GM12874 (cell line): ENCODE measurements around the gene NTSR1.

Experiments used
- CTCF ChIP-seq: IDR thresholded peaks from 2 replicates; pipeline ENCODE4 v1.5.1; 2011; ENCODE audit warnings: low read depth, mild to moderate bottlenecking, control low read depth, low read length, moderate library complexity; ENCODE audit not compliant: insufficient read depth

The NTSR1 gene

DNA sequence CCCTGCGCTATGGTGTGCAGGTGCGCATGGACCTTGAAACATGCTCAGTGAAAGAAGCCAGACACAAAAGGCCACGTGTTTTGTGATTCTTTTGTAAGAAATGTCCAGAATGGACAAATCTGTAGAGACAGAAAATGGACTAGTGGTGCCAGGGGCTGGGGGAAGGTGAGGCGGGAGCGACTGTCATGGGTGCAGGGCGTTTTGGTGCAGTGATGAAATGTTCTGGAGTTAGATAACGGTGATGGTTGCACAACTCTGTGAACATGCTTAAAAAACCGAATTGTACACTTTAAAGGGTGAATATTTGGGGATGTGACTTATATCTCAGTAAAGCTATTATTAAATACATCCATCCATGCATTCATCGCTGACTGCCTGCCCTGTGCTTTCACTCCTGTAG lies 31.7 kb upstream of the NTSR1 start:
- TF ChIP-seq CTCF = no peak

DNA sequence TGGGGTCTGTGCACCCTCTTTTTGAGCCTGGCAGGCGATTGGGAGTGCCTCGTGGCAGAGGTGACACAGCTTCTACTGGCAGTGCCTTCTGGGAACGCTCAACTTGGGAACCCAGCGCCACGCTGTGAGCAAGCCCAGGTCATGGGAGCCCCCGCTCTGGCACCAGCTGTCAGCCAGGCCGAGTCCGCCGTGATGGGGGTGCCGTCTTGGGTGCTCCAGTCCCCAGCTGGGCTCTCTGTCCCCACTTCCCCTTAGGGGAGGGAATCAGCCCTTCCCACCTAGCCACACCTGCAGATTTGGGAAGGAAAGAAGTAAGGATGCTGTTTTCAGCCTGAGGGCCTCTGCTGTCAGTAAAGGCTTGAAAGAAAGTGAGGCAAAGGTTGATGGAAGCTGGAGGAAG lies 31.0 kb upstream of the NTSR1 start:
- TF ChIP-seq CTCF = no peak

GRCh38 chr20:62678553-62678952 lies 30.1 kb upstream of the NTSR1 start:
- no peak for TF ChIP-seq CTCF

DNA sequence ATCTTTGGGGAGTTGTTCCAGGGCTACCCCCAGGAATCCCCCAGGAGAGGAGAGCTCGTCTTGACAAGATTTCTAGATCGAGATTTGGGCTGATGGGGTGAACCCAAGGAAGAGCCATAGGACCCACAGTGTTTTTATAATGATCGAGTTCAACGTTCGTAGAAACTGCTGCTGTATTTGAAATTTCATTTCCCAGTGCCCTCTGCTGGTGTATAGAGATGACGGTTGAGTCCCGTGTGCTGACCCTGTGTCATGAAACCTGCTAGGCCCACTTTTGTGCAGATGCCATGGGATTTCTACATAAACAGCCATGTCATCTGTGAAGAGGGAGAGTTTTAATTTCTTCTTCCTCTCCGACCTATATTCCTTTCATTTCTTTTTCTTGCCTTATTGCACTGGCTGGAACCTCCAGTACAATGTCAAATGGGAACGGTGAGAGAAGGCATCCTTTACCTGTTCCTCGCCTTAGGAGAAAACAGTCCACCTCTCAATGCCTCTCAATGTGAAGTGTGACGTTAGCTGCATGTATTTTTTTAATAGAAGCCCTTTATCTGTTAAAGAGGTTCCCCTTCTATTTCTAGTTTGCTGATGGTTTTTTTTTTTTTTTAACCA lies 28.6 kb upstream of the NTSR1 start:
- no peak for TF ChIP-seq CTCF

- no peak for TF ChIP-seq CTCF
Measured at GRCh38 chr20:62682912-62683517, 25.6 kb upstream of the NTSR1 start.

DNA sequence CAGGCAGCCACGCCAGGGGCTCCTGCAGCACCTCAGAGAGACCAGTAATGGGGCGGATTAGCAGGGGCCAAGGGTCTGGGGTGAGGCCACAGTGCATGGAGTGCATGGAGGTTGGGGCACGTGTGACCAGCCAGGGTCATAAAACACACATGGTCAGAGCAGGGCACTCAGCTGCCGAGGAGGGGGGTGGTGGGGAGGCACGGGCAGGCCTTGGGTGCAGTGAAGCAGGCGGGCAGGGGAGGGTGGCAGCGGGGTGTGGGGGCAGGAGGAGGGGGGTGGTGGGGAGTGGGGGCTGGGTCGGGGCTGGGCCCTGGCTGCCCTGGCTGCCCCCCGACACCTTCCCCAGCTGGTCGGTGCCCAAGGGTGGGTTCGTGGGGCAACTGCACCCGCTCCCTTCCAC lies 23.7 kb upstream of the NTSR1 start:
- TF ChIP-seq CTCF = no peak

DNA sequence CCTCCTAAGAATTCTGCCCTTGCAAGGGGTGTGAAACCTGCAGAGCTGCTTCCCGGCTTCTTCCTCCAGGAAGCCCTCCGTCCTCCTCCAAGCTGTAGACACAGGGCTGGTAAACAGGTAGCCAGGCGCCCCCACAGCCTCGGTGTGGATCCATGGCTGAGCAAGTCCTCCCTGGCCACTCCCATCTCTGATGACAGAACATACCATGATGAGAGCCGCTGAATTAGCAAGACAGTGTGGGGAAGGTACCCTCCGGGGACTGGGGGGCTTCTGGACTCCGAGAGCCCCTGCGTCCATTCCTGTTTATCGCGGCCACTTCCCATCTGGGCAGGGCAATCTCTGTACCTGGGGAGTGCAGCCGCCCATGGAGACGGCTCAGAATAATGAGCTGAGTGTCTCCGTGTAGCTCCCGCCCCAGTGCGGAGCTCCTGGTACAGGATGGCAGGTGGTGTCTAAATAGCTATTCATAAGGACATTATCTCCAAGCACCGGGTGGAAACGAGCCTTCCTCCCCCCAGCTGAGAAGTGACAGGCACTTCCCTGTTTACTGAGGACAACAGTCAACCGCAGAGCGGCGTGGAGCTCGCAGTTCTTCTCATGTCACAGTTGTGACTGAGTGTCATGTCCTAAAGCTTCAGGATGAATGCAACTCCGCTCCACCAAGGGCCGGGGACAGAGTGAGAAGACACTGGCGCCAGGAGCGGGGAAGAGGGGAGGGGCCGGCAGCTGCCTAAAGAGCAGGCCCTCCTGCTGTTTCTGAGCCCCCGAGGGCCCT lies 22.7 kb upstream of the NTSR1 start:
- TF ChIP-seq CTCF = no peak
